Activated T-helper 2 cell treated with anti-CD3 and anti-CD28 coated beads, Interferon-gamma antibody, Interleukin-2, Interleukin-4, amounts not matched to agents 10 μg/mL and 5 μg/mL and 100 μg/mL, durations not matched to agents 14 hours and 24 hours and 36 hours (primary cell): Measurements from ENCODE around the gene TMEM273. TPM values are rescaled to one million over a fixed set of nuclear protein-coding genes. Genes with fewer than 3 reads are reported as not detected.
A peak's percentile ranks its signal among the peaks of the same experiment; 100 is the strongest.

ENCODE experiments used
- DNase-seq: peaks from one replicate; pipeline ENCODE4 v3.0.0; 2021; ENCODE audit warnings: low spot score
- H3K27ac Mint-ChIP-seq: one replicate; pipeline ENCODE4 v1.8.0; 2021; ENCODE audit warnings: mixed read lengths
- H3K27me3 Mint-ChIP-seq: one replicate; pipeline ENCODE4 v1.8.0; 2021; ENCODE audit warnings: low read depth, mixed read lengths
- H3K36me3 Mint-ChIP-seq: one replicate; pipeline ENCODE4 v1.8.0; 2021; ENCODE audit warnings: low read depth, mixed read lengths
- H3K4me1 Mint-ChIP-seq: one replicate; pipeline ENCODE4 v1.8.0; 2021; ENCODE audit warnings: low read depth, mixed read lengths
- H3K4me3 Mint-ChIP-seq: one replicate; pipeline ENCODE4 v1.8.0; 2021; ENCODE audit warnings: low read depth, mild to moderate bottlenecking, moderate library complexity, mixed read lengths
- H3K9me3 Mint-ChIP-seq: one replicate; pipeline ENCODE4 v1.8.0; 2021; ENCODE audit warnings: mixed read lengths
- intact Hi-C: fragments of 100-400 bp; cut with micrococcal nuclease; formaldehyde crosslinking; loops from one replicate; pipeline ENCODE4 v1.15.1; 2023
- total RNA-seq: library from RNA; stranded (reverse); gene quantifications from 2 replicates; pipeline ENCODE4 v1.2.3, GENCODE V29; 2022

Gene TMEM273
- total RNA-seq, 1 donor from 2014 or later, result 58.4 TPM

- intact Hi-C loops, result no loop called here
- Mint-ChIP-seq H3K4me3 (no peak overlapping the region), H3K27me3 (no peaks in the 10 kb centered on the region), H3K4me1 (peaks cover 53% of the 10 kb centered on the region), H3K36me3 (peaks cover 23% of the 10 kb centered on the region), H3K9me3 (no peaks in the 10 kb centered on the region), H3K27ac (peak overlapping the region; percentile 46)
- peak; percentile 6 for DNase-seq
Measured at GRCh38 chr10:49172061-49172776, 16.0 kb downstream of the TMEM273 start.

GRCh38 chr10:49171326-49172060, 16.7 kb downstream of the TMEM273 start:
- H3K27me3 Mint-ChIP-seq, result no peaks in the 10 kb centered on the region
- H3K9me3 Mint-ChIP-seq, result no peaks in the 10 kb centered on the region
- no peak overlapping the region for H3K4me3 Mint-ChIP-seq
- H3K27ac Mint-ChIP-seq, result no peak overlapping the region
- H3K4me1 Mint-ChIP-seq, result peaks cover 53% of the 10 kb centered on the region
- peaks cover 25% of the 10 kb centered on the region for H3K36me3 Mint-ChIP-seq
- DNase-seq, result no peak
- intact Hi-C loops, result no loop called here

- peaks cover 23% of the 10 kb centered on the region for H3K36me3 Mint-ChIP-seq
- peaks cover 54% of the 10 kb centered on the region for H3K4me1 Mint-ChIP-seq
- no peaks in the 10 kb centered on the region for H3K27me3 Mint-ChIP-seq
- H3K27ac Mint-ChIP-seq, result peak overlapping the region; percentile 3
- H3K9me3 Mint-ChIP-seq, result no peaks in the 10 kb centered on the region
- no peak overlapping the region for H3K4me3 Mint-ChIP-seq
- peak; percentile 6 for DNase-seq
- intact Hi-C loops, result no loop called here
Measured at GRCh38 chr10:49170632-49171325, 17.4 kb downstream of the TMEM273 start.

- H3K4me3 Mint-ChIP-seq, result no peak overlapping the region
- peaks cover 20% of the 10 kb centered on the region for H3K36me3 Mint-ChIP-seq
- no peaks in the 10 kb centered on the region for H3K27me3 Mint-ChIP-seq
- intact Hi-C loops, result no loop called here
- no peak for DNase-seq
- H3K9me3 Mint-ChIP-seq, result no peaks in the 10 kb centered on the region
- H3K27ac Mint-ChIP-seq, result no peak overlapping the region
- peaks cover 49% of the 10 kb centered on the region for H3K4me1 Mint-ChIP-seq
Measured at GRCh38 chr10:49169776-49170175, 18.4 kb downstream of the TMEM273 start.

- no peaks in the 10 kb centered on the region for H3K9me3 Mint-ChIP-seq
- peaks cover 50% of the 10 kb centered on the region for H3K4me1 Mint-ChIP-seq
- intact Hi-C loops, result no loop called here
- peak overlapping the region; percentile 23 for H3K27ac Mint-ChIP-seq
- peaks cover 25% of the 10 kb centered on the region for H3K36me3 Mint-ChIP-seq
- no peak overlapping the region for H3K4me3 Mint-ChIP-seq
- no peaks in the 10 kb centered on the region for H3K27me3 Mint-ChIP-seq
- no peak for DNase-seq
Measured at GRCh38 chr10:49168831-49169500, 19.2 kb downstream of the TMEM273 start.

- intact Hi-C loops, result no loop called here
- peak overlapping the region; percentile 71 for H3K27ac Mint-ChIP-seq
- no peaks in the 10 kb centered on the region for H3K9me3 Mint-ChIP-seq
Measured at GRCh38 chr10:49168171-49168540, 20.0 kb downstream of the TMEM273 start.

GRCh38 chr10:49167425-49168170, 20.6 kb downstream of the TMEM273 start:
- no peak for DNase-seq
- Mint-ChIP-seq H3K9me3 (no peaks in the 10 kb centered on the region), H3K4me1 (peaks cover 44% of the 10 kb centered on the region), H3K27ac (peak overlapping the region; percentile 60), H3K4me3 (no peak overlapping the region), H3K36me3 (peaks cover 34% of the 10 kb centered on the region), H3K27me3 (no peaks in the 10 kb centered on the region)
- intact Hi-C loops, result no loop called here

More at GRCh38 chr10:49168171-49168540, 20.0 kb downstream of the TMEM273 start:
- Mint-ChIP-seq H3K27me3 (no peaks in the 10 kb centered on the region), H3K36me3 (peaks cover 29% of the 10 kb centered on the region), H3K4me1 (peaks cover 47% of the 10 kb centered on the region), H3K4me3 (no peak overlapping the region)
- no peak for DNase-seq

GRCh38 chr10:49166484-49167400, 21.4 kb downstream of the TMEM273 start:
- Mint-ChIP-seq H3K4me1 (peaks cover 46% of the 10 kb centered on the region), H3K4me3 (no peak overlapping the region), H3K9me3 (no peaks in the 10 kb centered on the region), H3K27me3 (no peaks in the 10 kb centered on the region), H3K36me3 (peaks cover 40% of the 10 kb centered on the region), H3K27ac (peak overlapping the region; percentile 88)
- intact Hi-C loops, result loop anchor here (1.0 kb wide), 1 partner anchor 11 kb away; no protein-coding TSS in a partner anchor
- DNase-seq, result no peak

- intact Hi-C loops, result loop anchor here (1.0 kb wide), 1 partner anchor 11 kb away; no protein-coding TSS in a partner anchor
- H3K9me3 Mint-ChIP-seq, result no peaks in the 10 kb centered on the region
- peaks cover 48% of the 10 kb centered on the region for H3K4me1 Mint-ChIP-seq
- no peaks in the 10 kb centered on the region for H3K27me3 Mint-ChIP-seq
- peak overlapping the region; percentile 88 for H3K27ac Mint-ChIP-seq
- no peak overlapping the region for H3K4me3 Mint-ChIP-seq
- DNase-seq, result no peak
- H3K36me3 Mint-ChIP-seq, result peaks cover 44% of the 10 kb centered on the region
Measured at GRCh38 chr10:49165821-49166483, 22.2 kb downstream of the TMEM273 start.

GRCh38 chr10:49165259-49165658, 22.9 kb downstream of the TMEM273 start:
- intact Hi-C loops, result no loop called here
- Mint-ChIP-seq H3K4me1 (peaks cover 43% of the 10 kb centered on the region), H3K9me3 (no peaks in the 10 kb centered on the region), H3K4me3 (no peak overlapping the region), H3K27me3 (no peaks in the 10 kb centered on the region), H3K36me3 (peaks cover 49% of the 10 kb centered on the region), H3K27ac (no peak overlapping the region)
- DNase-seq, result no peak
